GM13976 (cell line): Measurements from ENCODE around the gene ADAM12.

Experiments used
- DNase-seq: peaks from one replicate; pipeline ENCODE4 v3.0.0; 2012; ENCODE audit warnings: low spot score
- CTCF ChIP-seq: IDR thresholded peaks from 2 replicates; pipeline ENCODE4 v1.5.1; 2012; ENCODE audit warnings: borderline replicate concordance, mild to moderate bottlenecking; ENCODE audit not compliant: insufficient read depth; ENCODE audit errors: extremely low read depth, missing control alignments, control extremely low read depth
- in situ Hi-C: fragments of 300-500 bp; cut with MboI; formaldehyde crosslinking; loops from one replicate; pipeline ENCODE4 v1.12.0; 2022; ENCODE audit warnings: low sequenced_read_pairs, mixed read lengths, inconsistent platforms; ENCODE audit not compliant: unreplicated experiment

ADAM12 gene

GRCh38 chr10:126375299-126375698 is 13.0 kb downstream of the ADAM12 start:
- no peak for TF ChIP-seq CTCF
- no peak for DNase-seq
- in situ Hi-C loops: no loop called here

GRCh38 chr10:126374435-126374834 is 13.8 kb downstream of the ADAM12 start:
- no peak for DNase-seq
- in situ Hi-C loops: no loop called here
- no peak for TF ChIP-seq CTCF

GRCh38 chr10:126373972-126374371 is 14.3 kb downstream of the ADAM12 start:
- no peak for TF ChIP-seq CTCF
- in situ Hi-C loops: no loop called here
- DNase-seq: no peak

GRCh38 chr10:126373147-126373546 is 15.1 kb downstream of the ADAM12 start:
- in situ Hi-C loops: no loop called here
- TF ChIP-seq CTCF: no peak
- no peak for DNase-seq

- in situ Hi-C loops: no loop called here
- TF ChIP-seq CTCF: no peak
- no peak for DNase-seq
Measured at GRCh38 chr10:126372396-126372795, 15.9 kb downstream of the ADAM12 start.

- no peak for TF ChIP-seq CTCF
- DNase-seq: no peak
- in situ Hi-C loops: no loop called here
Measured at GRCh38 chr10:126369125-126369710, 19.1 kb downstream of the ADAM12 start.

- no peak for TF ChIP-seq CTCF
- no peak for DNase-seq
- in situ Hi-C loops: no loop called here
Measured at GRCh38 chr10:126357169-126357568, 31.1 kb downstream of the ADAM12 start.
